ENCODE results near the gene LDB2.

LDB2 gene

DNA sequence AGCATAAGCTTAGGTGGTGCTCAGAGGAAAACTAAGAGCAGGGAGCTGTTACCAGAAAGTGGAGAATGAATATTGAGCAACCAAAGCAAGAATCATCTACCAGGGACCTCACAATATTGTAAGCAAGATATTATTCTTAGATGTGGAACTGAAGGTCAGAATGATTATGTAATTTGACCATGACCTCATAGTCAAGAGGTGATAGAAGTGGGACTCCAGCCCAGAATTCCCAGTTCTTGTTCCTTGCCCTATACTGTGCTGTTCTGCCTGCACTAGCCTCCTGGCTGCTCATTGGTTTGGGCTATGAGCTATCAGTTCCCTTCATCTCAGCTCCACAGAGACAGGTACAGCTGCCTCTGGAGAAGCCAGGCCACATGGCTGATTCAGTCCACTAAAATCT, 229.4 kb downstream of the LDB2 start:
- H3K4me1 ChIP-seq (ENCODE audit: control insufficient read depth, insufficient read depth, low read length), result no peaks in the 10 kb centered on the region

GRCh38 chr4:16668488-16668887, 230.0 kb downstream of the LDB2 start:
- no peak overlapping the region for H3K9ac ChIP-seq (ENCODE audit: low read depth, low read length)
- no peaks in the 10 kb centered on the region for H3K9me3 ChIP-seq (ENCODE audit: control insufficient read depth, insufficient read depth, low read length)
- no peaks in the 10 kb centered on the region for H3K4me1 ChIP-seq (ENCODE audit: control insufficient read depth, insufficient read depth, low read length)
- H3K4me3 ChIP-seq (ENCODE audit: low read depth, low read length), result no peak overlapping the region
- H3K36me3 ChIP-seq (ENCODE audit: control insufficient read depth, insufficient read depth, low read length), result no peaks in the 10 kb centered on the region
- H3K27me3 ChIP-seq (ENCODE audit: control insufficient read depth, insufficient read depth, low read length), result no peaks in the 10 kb centered on the region

More for the DNA sequence above, 229.4 kb downstream of the LDB2 start:
- no peaks in the 10 kb centered on the region for H3K9me3 ChIP-seq (ENCODE audit: control insufficient read depth, insufficient read depth, low read length)
- H3K27me3 ChIP-seq (ENCODE audit: control insufficient read depth, insufficient read depth, low read length), result no peaks in the 10 kb centered on the region
- no peak overlapping the region for H3K4me3 ChIP-seq (ENCODE audit: low read depth, low read length)
- H3K9ac ChIP-seq (ENCODE audit: low read depth, low read length), result no peak overlapping the region
- H3K36me3 ChIP-seq (ENCODE audit: control insufficient read depth, insufficient read depth, low read length), result no peaks in the 10 kb centered on the region

GRCh38 chr4:16667464-16667863, 231.0 kb downstream of the LDB2 start:
- no peak overlapping the region for H3K9ac ChIP-seq (ENCODE audit: low read depth, low read length)
- no peaks in the 10 kb centered on the region for H3K36me3 ChIP-seq (ENCODE audit: control insufficient read depth, insufficient read depth, low read length)
- no peaks in the 10 kb centered on the region for H3K27me3 ChIP-seq (ENCODE audit: control insufficient read depth, insufficient read depth, low read length)
- no peaks in the 10 kb centered on the region for H3K4me1 ChIP-seq (ENCODE audit: control insufficient read depth, insufficient read depth, low read length)
- H3K4me3 ChIP-seq (ENCODE audit: low read depth, low read length), result no peak overlapping the region
- H3K9me3 ChIP-seq (ENCODE audit: control insufficient read depth, insufficient read depth, low read length), result no peaks in the 10 kb centered on the region

DNA sequence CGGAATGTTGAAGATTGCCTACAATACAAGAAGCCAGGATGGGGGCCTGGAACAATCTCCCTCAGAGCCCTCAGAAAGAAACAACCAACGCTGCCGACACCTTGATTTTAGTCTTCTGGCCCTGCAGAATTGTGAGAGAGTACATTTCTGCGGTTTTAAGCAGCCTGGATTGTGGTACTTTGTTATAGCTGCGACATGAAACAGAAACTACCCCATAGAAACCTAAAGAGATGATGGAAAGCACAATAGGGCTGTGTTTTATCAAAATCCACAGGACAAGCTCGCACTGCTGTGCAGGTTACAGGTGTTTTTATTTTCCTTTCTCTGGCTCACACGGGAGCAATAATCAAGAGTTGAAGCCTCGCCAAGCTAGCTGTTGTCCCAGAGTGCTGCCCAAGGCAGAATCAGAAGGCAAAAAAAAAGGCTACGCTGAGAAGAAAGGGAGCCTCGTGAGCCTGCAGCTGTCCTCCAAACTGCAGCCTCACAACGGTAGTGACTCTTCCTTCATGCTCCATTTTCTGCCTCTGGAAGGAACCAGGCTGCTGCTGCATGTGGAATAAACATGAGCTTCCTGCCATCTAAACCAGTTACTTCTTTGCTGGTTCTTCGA, 232.4 kb downstream of the LDB2 start:
- H3K27me3 ChIP-seq (ENCODE audit: control insufficient read depth, insufficient read depth, low read length), result no peaks in the 10 kb centered on the region
- H3K4me3 ChIP-seq (ENCODE audit: low read depth, low read length), result no peak overlapping the region
- no peaks in the 10 kb centered on the region for H3K9me3 ChIP-seq (ENCODE audit: control insufficient read depth, insufficient read depth, low read length)
- no peak overlapping the region for H3K9ac ChIP-seq (ENCODE audit: low read depth, low read length)
- H3K36me3 ChIP-seq (ENCODE audit: control insufficient read depth, insufficient read depth, low read length), result no peaks in the 10 kb centered on the region
- H3K4me1 ChIP-seq (ENCODE audit: control insufficient read depth, insufficient read depth, low read length), result peaks cover 4% of the 10 kb centered on the region

- Histone ChIP-seq H3K9ac (ENCODE audit: low read depth, low read length) (no peak overlapping the region), H3K4me1 (ENCODE audit: control insufficient read depth, insufficient read depth, low read length) (peaks cover 4% of the 10 kb centered on the region), H3K9me3 (ENCODE audit: control insufficient read depth, insufficient read depth, low read length) (no peaks in the 10 kb centered on the region), H3K27me3 (ENCODE audit: control insufficient read depth, insufficient read depth, low read length) (no peaks in the 10 kb centered on the region), H3K4me3 (ENCODE audit: low read depth, low read length) (no peak overlapping the region), H3K36me3 (ENCODE audit: control insufficient read depth, insufficient read depth, low read length) (no peaks in the 10 kb centered on the region)
Measured at GRCh38 chr4:16663732-16664131, 234.7 kb downstream of the LDB2 start.

- Histone ChIP-seq H3K36me3 (ENCODE audit: control insufficient read depth, insufficient read depth, low read length) (no peaks in the 10 kb centered on the region), H3K4me1 (ENCODE audit: control insufficient read depth, insufficient read depth, low read length) (peaks cover 4% of the 10 kb centered on the region), H3K9ac (ENCODE audit: low read depth, low read length) (no peak overlapping the region), H3K27me3 (ENCODE audit: control insufficient read depth, insufficient read depth, low read length) (no peaks in the 10 kb centered on the region), H3K9me3 (ENCODE audit: control insufficient read depth, insufficient read depth, low read length) (no peaks in the 10 kb centered on the region), H3K4me3 (ENCODE audit: low read depth, low read length) (no peak overlapping the region)
Measured at GRCh38 chr4:16663307-16663706, 235.1 kb downstream of the LDB2 start.

- H3K9ac ChIP-seq (ENCODE audit: low read depth, low read length), result no peak overlapping the region
- peaks cover 4% of the 10 kb centered on the region for H3K4me1 ChIP-seq (ENCODE audit: control insufficient read depth, insufficient read depth, low read length)
- no peaks in the 10 kb centered on the region for H3K36me3 ChIP-seq (ENCODE audit: control insufficient read depth, insufficient read depth, low read length)
- H3K27me3 ChIP-seq (ENCODE audit: control insufficient read depth, insufficient read depth, low read length), result no peaks in the 10 kb centered on the region
- H3K9me3 ChIP-seq (ENCODE audit: control insufficient read depth, insufficient read depth, low read length), result no peaks in the 10 kb centered on the region
- H3K4me3 ChIP-seq (ENCODE audit: low read depth, low read length), result no peak overlapping the region
Measured at GRCh38 chr4:16661813-16662212, 236.6 kb downstream of the LDB2 start.

DNA sequence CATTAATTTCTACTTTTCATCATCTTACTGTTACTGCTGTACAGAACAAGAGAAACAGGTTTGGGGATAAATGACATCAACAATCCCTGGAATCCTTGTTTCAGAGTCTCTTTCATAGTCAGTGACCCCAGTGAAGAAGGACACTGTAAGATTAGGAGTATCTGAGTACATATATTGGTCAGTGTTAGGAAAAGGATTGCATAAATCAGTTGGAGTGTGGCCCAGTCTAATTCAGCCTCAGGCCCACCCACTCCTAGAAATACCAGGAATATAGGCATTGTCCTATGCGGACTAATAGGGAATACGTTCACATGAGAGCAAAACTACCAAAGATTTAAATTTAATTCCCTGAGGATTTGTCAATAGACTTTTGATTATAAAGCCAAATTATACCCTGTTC, 237.8 kb downstream of the LDB2 start:
- H3K36me3 ChIP-seq (ENCODE audit: control insufficient read depth, insufficient read depth, low read length), result no peaks in the 10 kb centered on the region
- H3K4me1 ChIP-seq (ENCODE audit: control insufficient read depth, insufficient read depth, low read length), result peaks cover 4% of the 10 kb centered on the region
- no peaks in the 10 kb centered on the region for H3K27me3 ChIP-seq (ENCODE audit: control insufficient read depth, insufficient read depth, low read length)
- no peak overlapping the region for H3K4me3 ChIP-seq (ENCODE audit: low read depth, low read length)
- H3K9ac ChIP-seq (ENCODE audit: low read depth, low read length), result no peak overlapping the region
- H3K9me3 ChIP-seq (ENCODE audit: control insufficient read depth, insufficient read depth, low read length), result no peaks in the 10 kb centered on the region

DNA sequence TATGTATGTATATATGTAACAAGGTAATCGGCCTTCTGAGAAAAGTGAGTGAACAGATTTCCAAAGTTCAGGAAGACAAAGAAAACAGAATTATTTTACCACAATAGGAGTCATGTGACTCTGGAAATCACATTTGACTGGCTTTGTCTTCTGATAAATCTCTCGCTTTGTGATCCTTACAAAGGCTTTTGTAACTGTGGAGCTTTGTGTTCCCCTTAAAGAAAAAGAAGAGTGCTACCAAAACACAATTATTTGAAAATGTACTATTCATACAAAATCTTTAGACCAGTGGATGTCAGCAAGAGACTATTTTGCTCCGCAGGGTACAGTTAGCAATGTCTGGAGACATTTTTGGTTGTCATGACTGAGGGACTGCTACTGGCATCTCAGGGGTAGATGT, 238.8 kb downstream of the LDB2 start:
- Histone ChIP-seq H3K9me3 (ENCODE audit: control insufficient read depth, insufficient read depth, low read length) (no peaks in the 10 kb centered on the region), H3K9ac (ENCODE audit: low read depth, low read length) (no peak overlapping the region), H3K4me1 (ENCODE audit: control insufficient read depth, insufficient read depth, low read length) (peaks cover 4% of the 10 kb centered on the region), H3K36me3 (ENCODE audit: control insufficient read depth, insufficient read depth, low read length) (no peaks in the 10 kb centered on the region), H3K27me3 (ENCODE audit: control insufficient read depth, insufficient read depth, low read length) (no peaks in the 10 kb centered on the region), H3K4me3 (ENCODE audit: low read depth, low read length) (no peak overlapping the region)

GRCh38 chr4:16659079-16659478, 239.4 kb downstream of the LDB2 start:
- Histone ChIP-seq H3K4me3 (ENCODE audit: low read depth, low read length) (no peak overlapping the region), H3K4me1 (ENCODE audit: control insufficient read depth, insufficient read depth, low read length) (peaks cover 4% of the 10 kb centered on the region), H3K9me3 (ENCODE audit: control insufficient read depth, insufficient read depth, low read length) (no peaks in the 10 kb centered on the region), H3K36me3 (ENCODE audit: control insufficient read depth, insufficient read depth, low read length) (no peaks in the 10 kb centered on the region), H3K27me3 (ENCODE audit: control insufficient read depth, insufficient read depth, low read length) (no peaks in the 10 kb centered on the region), H3K9ac (ENCODE audit: low read depth, low read length) (no peak overlapping the region)

DNA sequence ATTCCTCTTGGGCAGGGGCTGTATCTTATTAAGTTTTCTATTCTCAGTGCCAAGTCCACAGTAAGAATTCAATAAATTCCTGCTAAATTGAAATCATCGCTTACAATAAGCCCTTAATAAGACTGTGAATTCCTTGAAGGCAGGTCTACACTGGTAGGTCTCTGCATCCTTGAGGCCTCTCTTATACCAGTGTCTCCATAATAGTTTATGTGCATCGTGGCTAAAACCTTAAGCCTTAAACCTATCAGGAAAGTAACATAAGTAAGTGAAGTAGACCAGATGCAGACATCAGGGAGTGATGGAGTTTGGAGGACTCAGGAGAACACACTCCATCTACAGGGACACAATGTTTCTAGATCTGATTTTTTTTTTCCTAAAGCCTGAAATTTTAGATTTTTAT, 240.3 kb downstream of the LDB2 start:
- Histone ChIP-seq H3K9me3 (ENCODE audit: control insufficient read depth, insufficient read depth, low read length) (no peaks in the 10 kb centered on the region), H3K27me3 (ENCODE audit: control insufficient read depth, insufficient read depth, low read length) (no peaks in the 10 kb centered on the region), H3K4me3 (ENCODE audit: low read depth, low read length) (no peak overlapping the region), H3K36me3 (ENCODE audit: control insufficient read depth, insufficient read depth, low read length) (no peaks in the 10 kb centered on the region), H3K9ac (ENCODE audit: low read depth, low read length) (no peak overlapping the region), H3K4me1 (ENCODE audit: control insufficient read depth, insufficient read depth, low read length) (peaks cover 4% of the 10 kb centered on the region)

DNA sequence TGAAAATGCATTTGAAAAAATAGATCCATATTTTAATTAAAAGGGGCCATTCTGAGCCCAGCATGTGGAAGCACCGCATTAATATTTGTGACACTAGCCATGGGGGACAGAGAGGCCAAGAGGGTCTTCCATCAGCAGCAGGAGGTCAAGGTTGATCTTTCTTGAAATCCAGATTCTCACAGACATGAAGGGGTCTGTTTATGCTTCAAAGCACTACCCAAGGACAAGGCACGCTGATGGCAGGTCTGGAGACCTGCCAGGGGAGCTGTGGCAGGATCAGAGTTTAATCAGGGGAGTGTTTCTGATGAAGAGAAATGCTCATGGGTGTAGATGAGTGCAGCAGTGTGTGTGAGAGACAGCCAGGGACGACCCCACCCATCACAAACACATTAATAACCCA, 243.3 kb downstream of the LDB2 start:
- H3K9ac ChIP-seq (ENCODE audit: low read depth, low read length), result no peak overlapping the region
- no peaks in the 10 kb centered on the region for H3K9me3 ChIP-seq (ENCODE audit: control insufficient read depth, insufficient read depth, low read length)
- no peaks in the 10 kb centered on the region for H3K4me1 ChIP-seq (ENCODE audit: control insufficient read depth, insufficient read depth, low read length)
- H3K27me3 ChIP-seq (ENCODE audit: control insufficient read depth, insufficient read depth, low read length), result no peaks in the 10 kb centered on the region
- H3K4me3 ChIP-seq (ENCODE audit: low read depth, low read length), result no peak overlapping the region
- H3K36me3 ChIP-seq (ENCODE audit: control insufficient read depth, insufficient read depth, low read length), result no peaks in the 10 kb centered on the region

Measured in iPS-15b (cell line).